T-helper 2 cell treated with Interferon-gamma antibody and Interleukin-4, amounts not matched to agents 100 ng/mL and 5 ng/mL, for 36 hours (primary cell): ENCODE results near the gene TGFB1. TPM values are rescaled to one million over a fixed set of nuclear protein-coding genes. Genes with fewer than 3 reads are reported as not detected.
"Not testable (repeated sequence)": the region's sequence is repeated elsewhere in the genome, so short reads cannot be mapped to it uniquely, and the experiment has no call there.

Experiments
- intact Hi-C: fragments of 100-400 bp; cut with micrococcal nuclease; formaldehyde crosslinking; loops from one replicate; pipeline ENCODE4 v1.15.1; 2023
- total RNA-seq: library from RNA; stranded (reverse); gene quantifications from 2 replicates; pipeline ENCODE4 v1.2.3, GENCODE V29; 2022

TGFB1 gene
- total RNA-seq, 1 donor from 2014 or later: 181 TPM

- intact Hi-C loops: loop anchor here (1.0 to 10.0 kb wide), 3 partner anchors 23 to 193 kb away; no protein-coding TSS in a partner anchor
Observed at GRCh38 chr19:41351339-41352245, 2.1 kb downstream of the TGFB1 start.

DNA sequence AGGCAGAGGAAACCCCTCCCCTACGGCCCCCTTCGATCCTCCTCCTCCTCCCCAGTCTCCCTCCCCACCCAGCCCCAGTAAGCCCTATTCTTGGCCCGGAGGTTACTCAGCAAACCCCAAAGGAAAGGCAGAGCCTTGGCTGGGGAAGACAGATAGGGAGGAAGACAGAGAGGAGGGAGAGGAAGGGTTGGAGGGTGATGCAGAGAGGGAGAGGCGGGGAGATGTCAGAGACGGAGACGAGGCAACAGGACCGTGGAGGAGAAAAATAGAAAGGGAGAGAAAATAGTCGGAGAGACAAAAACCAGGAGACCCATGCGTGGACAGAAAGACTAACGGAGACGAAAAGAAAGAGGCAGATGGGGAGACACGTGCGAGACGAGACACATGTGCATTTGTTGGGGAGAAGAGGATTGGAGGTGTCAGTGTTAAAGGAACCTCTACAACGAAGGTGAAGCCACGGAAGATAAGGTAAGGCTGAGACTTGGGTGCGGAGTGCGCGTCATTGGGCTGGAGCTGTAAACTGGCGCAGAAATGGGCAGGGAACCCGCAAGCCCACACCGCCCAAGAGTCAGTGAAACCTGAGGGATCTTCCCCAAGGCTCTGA is 2.9 kb downstream of the TGFB1 start:
- intact Hi-C loops: loop anchor here (10.0 kb wide), 1 partner anchor 194 kb away; no protein-coding TSS in a partner anchor

DNA sequence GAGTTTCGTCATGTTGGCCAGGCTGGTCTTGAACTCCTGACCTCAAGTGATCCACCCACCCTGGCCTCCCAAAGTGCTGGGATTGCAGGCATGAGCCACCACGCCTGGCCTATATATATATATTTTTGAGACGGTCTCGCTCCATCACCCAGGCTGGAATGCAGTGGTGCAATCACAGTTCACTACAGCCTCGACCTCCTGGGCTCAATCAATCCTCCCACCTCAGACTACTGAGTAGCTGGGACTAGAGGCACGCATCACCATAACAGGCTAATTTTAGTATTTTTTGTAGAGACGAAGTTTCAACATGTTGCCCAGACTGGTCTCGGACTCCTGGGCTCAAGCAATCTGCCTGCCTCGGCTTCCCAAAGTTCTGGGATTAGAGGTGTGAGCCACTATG is 6.8 kb downstream of the TGFB1 start:
- intact Hi-C loops: not testable (repeated sequence)

DNA sequence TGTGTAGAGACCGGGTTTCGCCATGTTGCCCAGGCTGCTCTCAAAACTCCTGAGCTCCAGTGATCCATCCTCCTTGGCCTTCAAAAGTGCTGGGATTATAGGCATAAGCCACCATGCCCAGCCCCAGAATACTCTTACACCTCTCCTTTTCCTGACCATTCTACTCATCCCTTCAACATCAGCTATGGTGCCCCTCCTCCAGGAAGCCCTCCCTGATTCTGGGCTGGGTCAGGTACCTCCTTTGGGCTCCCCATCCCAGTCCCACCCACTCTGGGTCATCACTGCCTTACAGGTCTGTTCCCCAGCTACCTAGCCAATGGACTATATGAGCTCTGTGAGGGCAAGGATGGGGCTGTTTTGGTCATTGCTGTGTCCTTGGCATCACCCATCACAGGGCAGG is 9.6 kb downstream of the TGFB1 start:
- intact Hi-C loops: no loop called here

DNA sequence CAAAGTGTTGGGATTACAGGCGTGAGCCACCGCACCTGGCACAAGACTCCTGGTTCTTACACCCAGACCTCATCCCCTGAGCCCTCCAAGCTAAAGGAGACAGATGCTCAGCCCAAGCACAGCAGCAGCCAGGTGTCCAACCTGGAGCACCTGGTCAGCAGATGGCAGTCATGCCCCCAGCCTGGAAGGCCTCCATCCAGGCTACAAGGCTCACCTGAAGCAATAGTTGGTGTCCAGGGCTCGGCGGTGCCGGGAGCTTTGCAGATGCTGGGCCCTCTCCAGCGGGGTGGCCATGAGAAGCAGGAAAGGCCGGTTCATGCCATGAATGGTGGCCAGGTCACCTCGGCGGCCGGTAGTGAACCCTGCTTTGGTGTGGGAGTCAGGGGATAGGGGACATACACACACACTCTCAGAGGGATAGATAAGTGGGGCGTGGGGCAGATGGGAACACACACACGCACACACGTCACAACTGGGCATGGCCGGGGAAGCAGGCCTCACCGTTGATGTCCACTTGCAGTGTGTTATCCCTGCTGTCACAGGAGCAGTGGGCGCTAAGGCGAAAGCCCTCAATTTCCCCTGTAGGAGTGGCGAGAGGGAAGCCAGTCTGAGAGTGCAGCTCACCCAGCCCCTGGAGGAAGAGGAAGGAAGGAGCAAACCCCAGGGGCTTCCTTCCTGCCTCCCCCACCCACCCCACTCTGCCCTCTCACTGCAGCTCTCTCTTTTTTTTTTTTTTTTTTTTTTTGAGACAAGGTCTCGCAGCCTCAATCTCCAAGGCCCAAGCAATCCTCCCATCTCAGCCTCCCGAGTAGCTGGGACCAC is 11.8 kb downstream of the TGFB1 start:
- intact Hi-C loops: no loop called here

- intact Hi-C loops: no loop called here
Observed at GRCh38 chr19:41339936-41340335, 13.8 kb downstream of the TGFB1 start.

DNA sequence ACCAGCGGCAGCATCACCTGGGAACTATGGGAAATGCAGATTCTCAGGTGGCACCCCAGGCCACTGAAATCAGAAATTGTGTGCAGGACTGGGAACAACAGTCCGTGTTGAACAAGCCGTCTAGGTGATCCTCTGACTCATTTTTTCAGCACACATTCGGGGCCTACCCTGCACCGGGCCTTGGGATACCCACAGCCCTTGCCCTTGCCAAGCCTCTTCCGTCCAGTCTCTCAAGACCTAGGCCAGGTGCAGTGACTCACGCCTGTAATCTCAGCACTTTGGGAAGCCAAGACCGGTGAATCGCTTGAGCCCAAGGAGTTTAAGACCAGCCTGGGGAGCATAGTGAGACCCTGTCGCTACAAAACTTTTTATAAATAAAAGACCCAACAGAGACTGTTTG is 18.3 kb downstream of the TGFB1 start:
- intact Hi-C loops: no loop called here

- intact Hi-C loops: no loop called here
Observed at GRCh38 chr19:41334793-41335192, 18.9 kb downstream of the TGFB1 start.

DNA sequence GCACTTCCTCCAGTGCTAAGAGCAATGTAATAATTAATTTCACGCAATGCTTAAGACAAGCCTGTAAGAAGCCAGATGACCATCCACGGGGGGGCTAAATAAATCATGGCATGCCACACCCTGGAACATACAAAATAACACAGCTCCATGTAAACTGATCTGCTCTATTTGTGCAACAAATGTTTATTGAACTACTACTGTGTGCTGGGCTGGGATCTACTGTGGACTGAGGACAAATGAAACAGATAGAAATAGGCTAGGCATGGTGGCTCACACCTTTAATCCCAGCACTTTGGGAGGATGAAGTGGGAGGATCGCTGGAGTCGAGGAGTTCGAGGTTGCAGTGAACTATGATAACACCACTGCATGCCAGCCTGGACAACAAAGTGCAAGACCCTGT is 21.3 kb downstream of the TGFB1 start:
- intact Hi-C loops: no loop called here

DNA sequence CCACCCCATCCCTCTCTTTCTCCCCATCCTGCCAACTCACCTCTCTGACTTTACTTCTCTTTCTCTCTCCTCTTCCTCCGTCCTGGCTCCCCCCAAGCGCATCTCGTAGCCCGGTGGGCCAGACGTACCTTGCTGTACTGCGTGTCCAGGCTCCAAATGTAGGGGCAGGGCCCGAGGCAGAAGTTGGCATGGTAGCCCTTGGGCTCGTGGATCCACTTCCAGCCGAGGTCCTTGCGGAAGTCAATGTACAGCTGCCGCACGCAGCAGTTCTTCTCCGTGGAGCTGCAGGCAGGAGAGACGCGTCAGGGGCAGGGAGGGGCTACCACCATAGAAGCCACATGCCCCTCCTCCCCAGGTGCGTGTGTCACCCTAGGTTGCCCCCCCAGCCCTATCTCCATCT is 21.7 kb downstream of the TGFB1 start:
- intact Hi-C loops: no loop called here

- intact Hi-C loops: no loop called here
Observed at GRCh38 chr19:41330946-41331678, 22.6 kb downstream of the TGFB1 start.

DNA sequence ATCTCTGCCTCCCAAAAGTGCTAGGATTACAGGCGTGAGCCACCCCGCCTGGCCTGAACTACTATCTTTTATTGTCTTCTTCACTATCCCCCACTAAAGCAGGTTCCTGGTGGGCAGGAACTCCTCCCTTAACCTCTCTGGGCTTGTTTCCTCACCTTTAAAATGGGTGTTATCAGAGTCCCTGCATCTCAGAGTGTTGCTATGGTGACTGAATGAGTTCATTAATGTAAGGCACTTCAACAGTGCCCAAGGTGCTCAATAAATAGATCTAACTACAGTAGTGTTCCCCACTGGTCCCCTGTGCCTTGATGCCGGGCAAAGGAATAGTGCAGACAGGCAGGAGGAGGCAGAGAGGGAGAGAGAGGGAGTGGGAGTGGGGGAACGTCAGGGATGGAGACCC is 23.2 kb downstream of the TGFB1 start:
- intact Hi-C loops: no loop called here

DNA sequence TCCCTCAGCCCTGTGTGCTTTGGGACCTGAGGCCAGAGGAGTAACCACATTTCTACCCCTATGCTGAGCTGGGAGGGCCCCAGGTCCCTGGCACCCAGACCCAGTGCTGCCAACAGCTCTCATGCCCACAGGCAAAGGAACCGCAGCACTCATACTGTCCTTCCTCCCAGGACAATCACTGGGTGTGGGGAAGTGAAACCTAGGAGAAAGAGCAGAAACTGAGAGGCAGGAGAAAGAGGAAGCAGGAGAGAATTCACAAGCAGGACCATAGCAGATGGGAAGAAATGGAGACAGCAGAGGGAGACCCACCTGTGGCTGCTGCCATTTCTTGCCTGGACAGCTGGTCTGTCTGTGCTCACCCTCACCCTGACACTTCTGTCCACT is 24.9 kb downstream of the TGFB1 start:
- intact Hi-C loops: loop anchor here (1.0 to 2.0 kb wide), 2 partner anchors 20 to 23 kb away; no protein-coding TSS in a partner anchor

DNA sequence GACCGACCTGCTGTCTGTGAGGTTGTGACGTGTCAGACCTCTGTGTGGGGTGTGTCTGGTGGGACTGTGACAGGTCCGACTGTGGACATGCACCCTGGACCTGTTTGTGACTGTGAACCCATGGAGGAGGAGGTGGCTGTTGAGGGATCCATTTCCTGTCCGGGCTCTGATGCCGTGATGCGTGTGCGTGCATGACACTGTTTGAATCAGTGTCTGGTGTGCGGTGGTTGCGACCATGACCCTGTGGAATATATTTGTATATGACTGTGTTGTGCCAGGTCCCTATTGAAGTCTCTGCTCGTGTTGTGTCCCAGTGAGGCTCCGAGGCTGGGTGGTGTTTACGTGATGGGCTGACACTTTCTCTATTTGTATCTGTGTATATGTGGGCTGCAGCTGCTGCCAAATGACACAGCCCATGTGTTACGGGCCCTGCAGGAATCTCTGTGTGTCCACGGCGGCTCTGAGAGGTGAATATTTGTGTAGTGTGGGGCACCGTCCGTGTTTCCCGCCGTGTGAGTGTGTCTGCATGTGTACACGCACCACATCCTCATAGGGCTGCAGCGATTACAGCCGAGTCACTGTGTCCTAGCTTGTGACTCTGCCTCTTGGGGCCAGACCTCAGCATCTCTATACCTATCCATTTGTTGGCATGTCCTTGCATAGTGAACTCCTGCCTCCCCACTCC is 25.4 kb downstream of the TGFB1 start:
- intact Hi-C loops: loop anchor here (1.0 to 2.0 kb wide), 2 partner anchors 19 to 24 kb away; no protein-coding TSS in a partner anchor

- intact Hi-C loops: loop anchor here (1.0 to 2.0 kb wide), 2 partner anchors 19 to 25 kb away; no protein-coding TSS in a partner anchor
Observed at GRCh38 chr19:41327576-41328156, 26.1 kb downstream of the TGFB1 start.

DNA sequence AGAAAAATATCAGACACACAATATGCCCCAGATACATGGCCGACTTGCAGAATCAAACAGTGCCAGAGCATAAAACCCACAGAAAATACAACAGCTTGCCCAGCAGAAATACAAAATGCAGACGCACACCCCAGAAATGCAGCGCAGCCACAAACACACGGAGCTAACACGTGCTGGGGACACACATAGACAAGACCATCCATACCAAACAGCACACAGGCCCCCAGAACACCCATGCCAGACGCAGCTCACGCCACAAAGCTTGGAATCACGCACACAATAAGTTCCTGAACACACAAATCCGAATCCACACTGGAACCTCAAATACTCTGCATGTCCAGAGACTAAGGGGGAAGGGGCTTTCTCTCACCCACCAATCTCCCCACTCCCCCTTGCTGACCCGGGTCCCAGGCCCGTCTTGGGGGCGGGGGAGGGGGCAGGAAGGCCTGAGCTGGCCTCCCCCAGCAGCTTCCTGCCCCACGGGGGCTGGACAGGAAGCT is 26.6 kb downstream of the TGFB1 start:
- intact Hi-C loops: no loop called here

DNA sequence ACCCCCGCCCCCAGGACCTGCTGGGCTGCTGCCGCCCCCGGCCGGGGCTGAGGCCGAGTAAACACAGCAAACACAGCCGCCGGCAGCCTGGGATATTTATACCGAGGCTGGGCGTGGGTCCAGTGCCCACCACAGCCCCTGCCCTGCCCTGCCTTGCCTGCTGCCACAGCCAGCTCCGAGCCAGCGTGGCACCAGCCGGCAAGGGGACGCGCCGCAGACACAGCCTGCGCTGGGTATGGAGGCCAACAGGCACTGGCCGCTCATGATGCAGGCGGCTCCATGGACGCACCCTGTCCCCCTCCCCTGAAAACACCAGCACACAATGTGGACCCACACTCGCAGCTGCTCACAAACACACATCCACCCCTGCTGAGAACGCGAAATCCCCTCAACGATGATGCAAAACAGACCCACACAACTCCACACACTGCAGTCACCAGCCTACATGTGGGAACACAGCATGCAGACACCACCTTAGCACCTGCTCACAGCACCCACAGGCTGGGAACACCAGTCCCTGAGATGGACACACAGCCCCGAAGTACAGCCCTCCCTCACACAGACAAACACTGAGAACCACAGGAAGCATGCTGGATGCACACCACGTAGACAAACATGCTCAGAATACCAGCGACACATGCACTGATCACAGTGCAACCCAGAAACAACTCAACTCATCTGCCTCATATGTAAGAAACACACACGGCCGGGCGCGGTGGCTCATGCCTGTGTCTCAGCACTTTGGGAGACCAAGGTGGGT is 27.6 kb downstream of the TGFB1 start:
- intact Hi-C loops: no loop called here

DNA sequence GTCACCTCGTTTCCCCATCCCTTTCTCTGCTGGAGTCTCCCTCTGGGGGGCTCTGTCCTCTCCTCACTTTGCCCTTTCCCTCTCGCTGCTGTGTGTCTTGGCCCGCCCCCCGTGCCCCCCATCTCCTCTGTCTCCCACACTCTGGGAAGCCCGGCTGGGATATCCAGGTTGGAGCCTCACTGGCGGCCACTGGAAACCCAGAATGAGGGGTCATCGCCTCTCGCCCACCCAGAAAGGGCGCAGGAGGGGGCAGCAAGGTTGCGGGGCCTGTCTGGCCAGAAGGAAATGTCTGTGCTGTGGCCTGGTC is 28.1 kb downstream of the TGFB1 start:
- intact Hi-C loops: no loop called here
